Panc1 (cell line): ENCODE results near the gene PPFIA1. TPM values are rescaled to one million over a fixed set of nuclear protein-coding genes. Genes with fewer than 3 reads are reported as not detected.

Source experiments
- ATAC-seq: fragments of 200-7000 bp; cut with Tn5 transposase; 2 replicates; pipeline ENCODE4 v1.9.1; 2020; ENCODE audit warnings: mild to moderate bottlenecking, moderate library complexity
- BruUV-seq: library from RNA; stranded (reverse); fragments of 400-500 nt; replicated peaks from 2 replicates; lab custom pipeline; 2021; lab: Mats Ljungman, UMichigan
- CTCF ChIA-PET: fragments of 300-600 bp; sonication (Branson Sonifier 250); formaldehyde crosslinking; loops from one replicate; lab custom pipeline; 2022; ENCODE audit warnings: antibody characterized with exemption; lab: Charles Lee
- POLR2A ChIA-PET: fragments of 300-600 bp; sonication (Branson Sonifier 250); formaldehyde crosslinking; loops from one replicate; lab custom pipeline; 2022; ENCODE audit warnings: antibody characterized with exemption; lab: Charles Lee
- DNase-seq: peaks from one replicate; pipeline ENCODE4 v3.0.0-alpha.2; 2010; ENCODE audit warnings: low read depth, low spot score
- H3K27ac ChIP-seq: 2 replicates; pipeline ENCODE4 v1.5.1; 2011; ENCODE audit warnings: mild to moderate bottlenecking, low read length, inconsistent platforms
- H3K27me3 ChIP-seq: fragments of 200-500 bp; sonication (Bioruptor generic); 2 replicates; pipeline ENCODE4 v1.6.0; 2014; ENCODE audit warnings: low read length, inconsistent platforms; ENCODE audit not compliant: control insufficient read depth, insufficient read depth
- H3K36me3 ChIP-seq: fragments of 200-500 bp; sonication (Bioruptor generic); 2 replicates; pipeline ENCODE4 v1.5.1; 2014; ENCODE audit warnings: inconsistent platforms, mild to moderate bottlenecking, low read length, moderate library complexity; ENCODE audit not compliant: control insufficient read depth, insufficient read depth
- H3K4me1 ChIP-seq: 2 replicates; pipeline ENCODE4 v1.5.1; 2011; ENCODE audit warnings: inconsistent platforms, mild to moderate bottlenecking, low read length, moderate library complexity; ENCODE audit not compliant: control insufficient read depth, insufficient read depth
- H3K4me3 ChIP-seq, 2 experiments: 2 replicates each; pipeline ENCODE4 v1.5.1; 2011 to 2012; ENCODE audit warnings: low read depth in 2 of 2, low read length in 2 of 2, mild to moderate bottlenecking in 2 of 2, inconsistent platforms in 1 of 2, moderate library complexity in 1 of 2
- H3K9me3 ChIP-seq: fragments of 200-500 bp; sonication (Bioruptor generic); 2 replicates; pipeline ENCODE4 v1.5.1; 2014; ENCODE audit warnings: low read depth, mild to moderate bottlenecking, inconsistent platforms, low read length, moderate library complexity; ENCODE audit not compliant: control insufficient read depth, insufficient read depth
- POLR2AphosphoS5 ChIP-seq: IDR thresholded peaks from 2 replicates; pipeline ENCODE4 v1.6.1; 2012; ENCODE audit warnings: mild to moderate bottlenecking, low read depth, low read length, moderate library complexity
- SIN3A ChIP-seq: IDR thresholded peaks from 2 replicates; pipeline ENCODE4 v1.6.1; 2012; ENCODE audit warnings: low read depth, mild to moderate bottlenecking, low read length, moderate library complexity, borderline replicate concordance; ENCODE audit not compliant: insufficient read depth
- TCF7L2 ChIP-seq: IDR thresholded peaks from 2 replicates; pipeline ENCODE4 v1.6.1; 2011; ENCODE audit warnings: mild to moderate bottlenecking, low read depth, low read length, inconsistent platforms
- in situ Hi-C: cut with HindIII; loops from 2 replicates; pipeline ENCODE4 v1.10.0; 2016; ENCODE audit warnings: low sequenced_read_pairs, low pct_unique_long_range_greater_than_20kb
- intact Hi-C: fragments of 100-400 bp; cut with micrococcal nuclease; formaldehyde crosslinking; loops from one replicate; pipeline ENCODE4 v1.10.0; 2022; ENCODE audit not compliant: unreplicated experiment
- total RNA-seq: library from RNA; stranded (reverse); gene quantifications from one replicate; pipeline ENCODE4 v1.2.1, GENCODE V29; 2021; ENCODE audit not compliant: unreplicated experiment
- TF ChIP-seq, protein P1 (sequence below), 2 experiments: IDR thresholded peaks; 2 replicates each; pipeline ENCODE4 v1.6.1; 2011 to 2012; ENCODE audit warnings: low read depth in 2 of 2, control low read depth in 1 of 2, low read length in 1 of 2, mild to moderate bottlenecking in 1 of 2, moderate library complexity in 1 of 2; ENCODE audit not compliant: insufficient read depth in 1 of 2
- TF ChIP-seq, protein P2 (sequence below): fragments of 450-650 bp; IDR thresholded peaks from 2 replicates; pipeline ENCODE4 v1.5.1; 2017; ENCODE audit warnings: mild to moderate bottlenecking

Gene PPFIA1
- total RNA-seq, 1 experiment from 2014 or later, result 101 TPM

DNA sequence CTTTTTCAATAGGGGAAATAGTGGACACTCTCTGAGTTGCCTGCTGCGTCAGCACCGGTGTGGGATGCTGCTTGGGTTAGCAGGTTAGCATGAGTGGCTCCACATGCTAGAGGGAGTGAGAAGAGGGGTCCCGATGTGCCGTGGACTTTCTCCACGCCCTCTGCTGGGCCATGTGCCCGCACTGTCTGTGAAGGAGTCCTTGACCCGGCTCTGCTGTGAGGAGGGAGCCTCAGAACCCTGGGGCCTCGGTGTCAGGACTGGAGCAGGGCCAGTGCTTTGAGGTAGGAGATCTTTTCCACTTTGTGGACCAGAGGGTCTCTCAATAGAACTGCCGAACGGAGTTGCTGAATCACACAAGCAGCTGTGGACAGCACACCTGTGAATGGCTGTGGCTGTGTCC, 142.7 kb downstream of the PPFIA1 start:
- ChIA-PET POLR2A (no interaction called here), CTCF (no interaction called here)
- in situ Hi-C loops, result no loop called here
- no peak for TF ChIP-seq TCF7L2
- TF ChIP-seq, protein P1, sequence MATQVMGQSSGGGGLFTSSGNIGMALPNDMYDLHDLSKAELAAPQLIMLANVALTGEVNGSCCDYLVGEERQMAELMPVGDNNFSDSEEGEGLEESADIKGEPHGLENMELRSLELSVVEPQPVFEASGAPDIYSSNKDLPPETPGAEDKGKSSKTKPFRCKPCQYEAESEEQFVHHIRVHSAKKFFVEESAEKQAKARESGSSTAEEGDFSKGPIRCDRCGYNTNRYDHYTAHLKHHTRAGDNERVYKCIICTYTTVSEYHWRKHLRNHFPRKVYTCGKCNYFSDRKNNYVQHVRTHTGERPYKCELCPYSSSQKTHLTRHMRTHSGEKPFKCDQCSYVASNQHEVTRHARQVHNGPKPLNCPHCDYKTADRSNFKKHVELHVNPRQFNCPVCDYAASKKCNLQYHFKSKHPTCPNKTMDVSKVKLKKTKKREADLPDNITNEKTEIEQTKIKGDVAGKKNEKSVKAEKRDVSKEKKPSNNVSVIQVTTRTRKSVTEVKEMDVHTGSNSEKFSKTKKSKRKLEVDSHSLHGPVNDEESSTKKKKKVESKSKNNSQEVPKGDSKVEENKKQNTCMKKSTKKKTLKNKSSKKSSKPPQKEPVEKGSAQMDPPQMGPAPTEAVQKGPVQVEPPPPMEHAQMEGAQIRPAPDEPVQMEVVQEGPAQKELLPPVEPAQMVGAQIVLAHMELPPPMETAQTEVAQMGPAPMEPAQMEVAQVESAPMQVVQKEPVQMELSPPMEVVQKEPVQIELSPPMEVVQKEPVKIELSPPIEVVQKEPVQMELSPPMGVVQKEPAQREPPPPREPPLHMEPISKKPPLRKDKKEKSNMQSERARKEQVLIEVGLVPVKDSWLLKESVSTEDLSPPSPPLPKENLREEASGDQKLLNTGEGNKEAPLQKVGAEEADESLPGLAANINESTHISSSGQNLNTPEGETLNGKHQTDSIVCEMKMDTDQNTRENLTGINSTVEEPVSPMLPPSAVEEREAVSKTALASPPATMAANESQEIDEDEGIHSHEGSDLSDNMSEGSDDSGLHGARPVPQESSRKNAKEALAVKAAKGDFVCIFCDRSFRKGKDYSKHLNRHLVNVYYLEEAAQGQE (IDR thresholded peaks at IDR 0.05; ENCODE audit: insufficient read depth in 1 of 2, low read depth in 2 of 2, low read length in 1 of 2), result no peak
- Histone ChIP-seq H3K27ac (no peak overlapping the region), H3K27me3 (no peaks in the 10 kb centered on the region), H3K36me3 (peaks cover 49% of the 10 kb centered on the region), H3K4me3 (no peak overlapping the region), H3K4me1 (no peaks in the 10 kb centered on the region), H3K9me3 (no peaks in the 10 kb centered on the region)
- no peak for DNase-seq
- BruUV-seq, result no TSS peak
- ATAC-seq, result no peak
- intact Hi-C loops, result no loop called here

DNA sequence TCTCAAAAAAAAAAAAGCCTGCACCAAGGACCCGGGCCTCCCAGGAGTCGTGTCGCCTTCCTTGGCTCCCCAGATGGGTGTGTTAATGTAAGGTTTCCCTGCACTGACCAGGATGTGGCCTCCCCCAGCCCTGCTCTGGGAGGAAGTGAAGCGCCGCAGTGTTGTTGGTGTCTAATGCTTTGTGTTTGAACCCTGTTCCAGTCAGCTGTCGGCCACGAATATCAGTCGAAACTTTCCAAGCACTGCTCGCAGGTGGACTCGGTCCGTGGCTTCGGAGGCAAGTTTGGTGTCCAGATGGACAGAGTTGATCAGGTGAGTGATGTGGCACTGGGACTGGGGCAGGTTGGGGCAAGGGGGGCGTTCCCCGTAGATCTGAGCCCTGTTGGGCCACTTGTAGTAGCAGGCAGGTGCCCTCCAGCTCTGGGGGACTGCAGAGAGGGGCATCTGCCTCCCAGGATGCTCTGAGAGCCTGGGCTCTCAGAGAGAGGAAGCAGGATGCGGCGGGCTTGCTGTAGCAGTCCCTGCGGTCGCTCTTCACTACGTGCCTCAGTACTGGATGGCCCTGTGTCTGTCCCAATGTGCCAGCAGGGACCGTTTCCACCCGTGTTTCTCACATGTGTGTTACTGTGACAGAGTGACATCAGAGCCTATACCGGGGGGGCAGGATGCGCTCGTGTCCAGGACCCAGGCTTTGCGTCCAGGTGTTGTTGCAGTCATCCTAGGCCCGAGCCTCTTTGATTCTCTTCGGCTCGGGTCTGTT, 144.0 kb downstream of the PPFIA1 start:
- DNase-seq, result no peak
- intact Hi-C loops, result no loop called here
- no TSS peak for BruUV-seq
- Histone ChIP-seq H3K27ac (no peak overlapping the region), H3K36me3 (peaks cover 43% of the 10 kb centered on the region), H3K9me3 (no peaks in the 10 kb centered on the region), H3K27me3 (no peaks in the 10 kb centered on the region), H3K4me1 (no peaks in the 10 kb centered on the region), H3K4me3 (no peak overlapping the region)
- POLR2A ChIA-PET, result no interaction called here
- in situ Hi-C loops, result no loop called here
- CTCF ChIA-PET, result no interaction called here
- ATAC-seq, result peak; percentile 33; the same call in 1 of the 2 replicates
- TF ChIP-seq TCF7L2 (no peak), SIN3A (no peak), POLR2AphosphoS5 (no peak)
- TF ChIP-seq, protein P1 (IDR thresholded peaks at IDR 0.05; ENCODE audit: insufficient read depth in 1 of 2, low read depth in 2 of 2, low read length in 1 of 2), result no peak
- TF ChIP-seq, protein P2, sequence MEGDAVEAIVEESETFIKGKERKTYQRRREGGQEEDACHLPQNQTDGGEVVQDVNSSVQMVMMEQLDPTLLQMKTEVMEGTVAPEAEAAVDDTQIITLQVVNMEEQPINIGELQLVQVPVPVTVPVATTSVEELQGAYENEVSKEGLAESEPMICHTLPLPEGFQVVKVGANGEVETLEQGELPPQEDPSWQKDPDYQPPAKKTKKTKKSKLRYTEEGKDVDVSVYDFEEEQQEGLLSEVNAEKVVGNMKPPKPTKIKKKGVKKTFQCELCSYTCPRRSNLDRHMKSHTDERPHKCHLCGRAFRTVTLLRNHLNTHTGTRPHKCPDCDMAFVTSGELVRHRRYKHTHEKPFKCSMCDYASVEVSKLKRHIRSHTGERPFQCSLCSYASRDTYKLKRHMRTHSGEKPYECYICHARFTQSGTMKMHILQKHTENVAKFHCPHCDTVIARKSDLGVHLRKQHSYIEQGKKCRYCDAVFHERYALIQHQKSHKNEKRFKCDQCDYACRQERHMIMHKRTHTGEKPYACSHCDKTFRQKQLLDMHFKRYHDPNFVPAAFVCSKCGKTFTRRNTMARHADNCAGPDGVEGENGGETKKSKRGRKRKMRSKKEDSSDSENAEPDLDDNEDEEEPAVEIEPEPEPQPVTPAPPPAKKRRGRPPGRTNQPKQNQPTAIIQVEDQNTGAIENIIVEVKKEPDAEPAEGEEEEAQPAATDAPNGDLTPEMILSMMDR, result no peak
